ENCODE measurements around the gene SCRG1. TPM values are rescaled to one million over a fixed set of nuclear protein-coding genes. Genes with fewer than 3 reads are reported as not detected.

Gene SCRG1
- total RNA-seq, 2 experiments from 2014 or later: not detected

GRCh38 chr4:173414456-173414855, 15.5 kb upstream of the SCRG1 start:
- ChIA-PET CTCF (interaction anchor here (0.6 to 1.5 kb wide), 2 partner anchors 76 to 108 kb away, joined by 3 read pairs; no protein-coding TSS in a partner anchor), POLR2A (no interaction called here)

DNA sequence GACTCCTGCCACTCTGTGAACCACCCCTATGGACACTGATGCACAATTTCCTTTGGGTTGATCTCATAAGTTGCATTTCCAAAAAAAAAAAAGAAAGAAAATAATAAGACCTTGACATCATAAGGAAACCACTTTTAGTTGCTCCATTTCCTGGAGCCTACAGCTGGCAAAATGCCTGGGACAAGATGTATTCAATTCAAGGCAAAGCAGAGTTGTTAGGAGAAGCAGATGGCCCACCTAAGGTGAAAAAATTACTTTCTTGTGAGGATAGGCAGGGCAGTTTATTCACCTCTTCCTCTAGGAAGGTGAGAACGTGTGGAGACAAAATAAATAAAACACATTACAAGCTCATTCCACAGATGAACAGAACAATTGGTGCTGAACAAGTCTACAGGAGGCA, 14.1 kb upstream of the SCRG1 start:
- ChIA-PET CTCF (interaction anchor here (1.4 to 1.5 kb wide), 2 partner anchors 107 to 400 kb away, joined by 3 read pairs; no protein-coding TSS in a partner anchor), POLR2A (interaction anchor here (0.7 to 1.0 kb wide), 2 partner anchors 11 to 79 kb away, joined by 3 to 4 read pairs; no protein-coding TSS in a partner anchor)

- ChIA-PET POLR2A (no interaction called here), CTCF (interaction anchor here (1.2 kb wide), 1 partner anchor 80 kb away, joined by 3 read pairs; no protein-coding TSS in a partner anchor)
Measured at GRCh38 chr4:173411106-173411693, 12.3 kb upstream of the SCRG1 start.

GRCh38 chr4:173410079-173410478, 11.2 kb upstream of the SCRG1 start:
- POLR2A ChIA-PET: no interaction called here
- CTCF ChIA-PET: interaction anchor here (1.2 to 1.6 kb wide), 2 partner anchors 11 to 13 kb away, joined by 3 to 4 read pairs; no protein-coding TSS in a partner anchor

DNA sequence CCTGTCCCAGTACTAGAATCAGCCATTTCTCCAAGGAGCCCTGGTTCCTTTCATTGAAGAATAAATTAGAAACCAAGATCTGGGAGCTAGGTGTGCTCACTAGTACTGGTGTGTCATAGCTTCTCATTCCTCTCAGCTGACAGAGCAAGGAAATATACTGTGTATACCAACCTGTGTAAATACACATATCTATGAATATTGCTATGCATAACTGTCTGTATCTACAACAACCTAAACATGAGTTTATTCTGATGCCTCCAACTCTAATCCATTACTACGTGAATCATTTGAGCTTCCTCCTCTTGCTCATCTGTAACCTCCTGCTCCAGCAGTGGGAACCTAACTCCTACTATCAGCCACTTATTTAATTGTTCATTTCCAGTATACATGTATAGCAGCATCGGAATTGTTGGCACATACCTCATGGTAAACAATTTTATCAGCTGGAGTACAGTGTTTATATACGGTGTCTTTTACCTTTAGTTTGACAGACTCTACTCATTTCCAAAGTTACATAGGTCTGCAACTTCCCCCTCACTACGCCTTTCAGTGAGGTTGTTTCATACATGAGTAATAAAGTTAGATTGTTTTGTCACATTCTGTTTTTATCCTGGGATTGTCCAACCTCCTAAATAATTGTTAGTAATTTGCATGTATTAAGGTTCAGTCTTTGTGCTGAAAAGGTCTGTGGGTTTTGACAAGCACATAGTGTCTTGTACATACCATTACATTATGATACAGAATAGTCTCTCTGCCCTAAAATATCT, 7.1 kb upstream of the SCRG1 start:
- POLR2A ChIA-PET: no interaction called here

DNA sequence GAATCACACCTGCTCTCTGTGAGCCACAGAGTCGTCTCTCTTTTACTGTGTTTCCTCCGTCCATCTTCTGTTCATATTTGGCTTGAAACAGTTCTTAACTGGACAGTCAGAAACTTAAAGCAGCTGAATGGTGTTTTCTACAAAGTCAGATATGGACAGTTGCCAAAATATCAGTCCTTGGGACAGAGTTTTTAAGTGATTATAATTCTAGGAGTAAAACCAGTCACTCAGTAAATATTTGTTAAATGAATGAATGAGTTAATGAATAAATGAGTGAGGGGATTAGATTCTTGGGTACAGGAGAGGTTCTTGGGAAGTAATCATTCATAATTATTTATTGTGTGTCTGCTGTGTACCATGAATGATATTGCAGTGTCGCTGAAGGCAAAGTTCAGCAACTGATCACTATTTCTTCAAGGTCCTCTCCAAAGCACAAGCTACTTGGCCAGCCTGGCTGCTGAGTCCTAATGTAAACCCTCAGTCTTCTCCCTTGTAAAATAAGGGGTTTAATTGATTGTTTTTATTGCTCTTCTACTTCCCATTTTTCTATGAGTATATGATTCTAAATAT, 5.5 kb upstream of the SCRG1 start:
- ChIA-PET POLR2A (no interaction called here), CTCF (no interaction called here)

More for the DNA sequence above, 7.1 kb upstream of the SCRG1 start:
- CTCF ChIA-PET: no interaction called here

- CTCF ChIA-PET: interaction anchor here (2.1 kb wide), 1 partner anchor 18 kb away, joined by 5 read pairs; no protein-coding TSS in a partner anchor
Measured at GRCh38 chr4:173403051-173403450, 4.1 kb upstream of the SCRG1 start.

GRCh38 chr4:173401063-173401462, 2.1 kb upstream of the SCRG1 start:
- POLR2A ChIA-PET: no interaction called here
- CTCF ChIA-PET: interaction anchor here (1.5 to 2.1 kb wide), 2 partner anchors 20 to 100 kb away, joined by 3 to 5 read pairs; no protein-coding TSS in a partner anchor

More at GRCh38 chr4:173403051-173403450, 4.1 kb upstream of the SCRG1 start:
- POLR2A ChIA-PET: no interaction called here

- ChIA-PET CTCF (no interaction called here), POLR2A (no interaction called here)
Measured at GRCh38 chr4:173398220-173398619, 696 bp downstream of the SCRG1 start.

DNA sequence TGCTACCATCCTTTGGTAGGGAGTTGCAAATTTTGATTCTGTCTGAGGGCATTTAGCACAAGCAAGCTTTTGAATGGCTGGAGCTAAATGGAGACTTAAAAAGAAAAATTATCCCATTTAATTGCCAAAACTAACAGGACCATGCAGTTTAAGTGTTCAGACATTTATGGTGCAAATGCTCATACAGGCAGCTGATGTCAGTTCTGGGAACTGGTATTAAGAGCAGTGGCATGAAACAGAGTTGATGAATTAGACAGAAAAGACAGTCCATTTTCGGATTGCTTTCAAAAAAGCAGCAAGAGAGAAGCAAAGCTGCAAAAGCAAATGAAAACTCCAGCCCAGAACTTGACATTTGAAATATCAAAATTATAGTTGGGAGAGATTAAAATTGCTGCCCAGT, 1.3 kb downstream of the SCRG1 start:
- ChIA-PET CTCF (interaction anchor here (2.1 kb wide), 1 partner anchor 13 kb away, joined by 4 read pairs; no protein-coding TSS in a partner anchor), POLR2A (no interaction called here)

GRCh38 chr4:173391701-173392100, 7.2 kb downstream of the SCRG1 start:
- POLR2A ChIA-PET: no interaction called here
- CTCF ChIA-PET: no interaction called here

DNA sequence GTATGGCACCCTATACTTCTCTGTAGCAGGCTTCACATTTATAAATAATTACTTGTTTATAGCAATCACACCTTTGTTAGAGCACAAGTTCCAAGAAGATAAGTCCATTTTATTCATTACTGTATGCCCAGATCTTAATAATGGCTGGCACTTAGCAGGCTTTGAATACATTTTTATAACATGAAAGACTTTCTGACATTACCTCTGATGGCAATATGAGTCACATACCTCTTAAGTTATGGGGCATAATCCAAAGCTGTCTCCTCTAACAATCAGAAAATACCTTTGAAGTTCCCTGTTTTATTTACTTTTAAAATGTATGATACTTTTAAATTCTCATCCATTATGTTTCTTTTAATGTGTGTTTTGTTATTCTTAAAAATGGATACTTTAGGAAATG, 12.2 kb downstream of the SCRG1 start:
- POLR2A ChIA-PET: no interaction called here
- CTCF ChIA-PET: no interaction called here

DNA sequence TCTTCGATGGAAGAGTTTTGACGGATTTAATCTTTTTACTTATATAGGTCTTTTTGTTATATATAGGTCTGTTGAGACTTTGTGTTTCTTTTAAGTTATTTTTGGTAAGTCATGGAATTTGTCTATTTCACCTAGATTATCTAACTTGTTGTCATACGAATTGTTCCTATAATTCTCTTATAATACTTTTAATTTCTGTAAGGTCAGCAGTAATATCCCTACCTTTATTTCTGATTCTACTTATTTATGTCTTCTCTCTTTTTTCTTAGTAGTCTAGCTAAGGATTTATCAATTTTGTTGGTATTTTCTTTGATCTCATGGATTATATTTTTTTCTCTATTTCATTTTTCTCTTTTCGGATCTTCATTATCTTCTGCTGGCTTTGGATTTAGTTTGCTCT, 16.6 kb downstream of the SCRG1 start:
- CTCF ChIA-PET: no interaction called here

DNA sequence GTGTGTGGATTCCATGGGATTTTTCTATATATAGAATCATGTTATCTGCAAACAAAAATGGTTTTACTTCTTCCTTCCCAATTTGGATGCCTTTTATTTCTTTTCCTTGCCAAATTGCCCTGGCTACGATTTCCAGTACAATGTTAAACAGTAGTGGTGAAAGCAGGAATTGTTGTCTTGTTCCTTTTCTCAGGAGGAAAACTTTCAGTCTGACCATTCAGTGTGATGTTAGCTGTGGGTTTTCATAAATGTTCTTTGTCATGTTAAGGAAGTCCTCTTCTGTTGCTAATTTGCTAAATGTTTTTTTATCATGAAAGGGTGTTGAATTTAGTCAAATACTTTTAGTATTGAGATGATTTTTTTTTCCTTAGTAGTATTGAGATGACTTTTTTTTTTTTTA, 17.3 kb downstream of the SCRG1 start:
- POLR2A ChIA-PET: no interaction called here
- CTCF ChIA-PET: no interaction called here

More for the DNA sequence above, 16.6 kb downstream of the SCRG1 start:
- POLR2A ChIA-PET: no interaction called here

GRCh38 chr4:173380987-173381386, 17.9 kb downstream of the SCRG1 start:
- POLR2A ChIA-PET: no interaction called here
- CTCF ChIA-PET: no interaction called here

- ChIA-PET POLR2A (no interaction called here), CTCF (no interaction called here)
Measured at GRCh38 chr4:173379929-173380328, 19.0 kb downstream of the SCRG1 start.

GRCh38 chr4:173374588-173374987, 24.3 kb downstream of the SCRG1 start:
- ChIA-PET CTCF (no interaction called here), POLR2A (no interaction called here)

DNA sequence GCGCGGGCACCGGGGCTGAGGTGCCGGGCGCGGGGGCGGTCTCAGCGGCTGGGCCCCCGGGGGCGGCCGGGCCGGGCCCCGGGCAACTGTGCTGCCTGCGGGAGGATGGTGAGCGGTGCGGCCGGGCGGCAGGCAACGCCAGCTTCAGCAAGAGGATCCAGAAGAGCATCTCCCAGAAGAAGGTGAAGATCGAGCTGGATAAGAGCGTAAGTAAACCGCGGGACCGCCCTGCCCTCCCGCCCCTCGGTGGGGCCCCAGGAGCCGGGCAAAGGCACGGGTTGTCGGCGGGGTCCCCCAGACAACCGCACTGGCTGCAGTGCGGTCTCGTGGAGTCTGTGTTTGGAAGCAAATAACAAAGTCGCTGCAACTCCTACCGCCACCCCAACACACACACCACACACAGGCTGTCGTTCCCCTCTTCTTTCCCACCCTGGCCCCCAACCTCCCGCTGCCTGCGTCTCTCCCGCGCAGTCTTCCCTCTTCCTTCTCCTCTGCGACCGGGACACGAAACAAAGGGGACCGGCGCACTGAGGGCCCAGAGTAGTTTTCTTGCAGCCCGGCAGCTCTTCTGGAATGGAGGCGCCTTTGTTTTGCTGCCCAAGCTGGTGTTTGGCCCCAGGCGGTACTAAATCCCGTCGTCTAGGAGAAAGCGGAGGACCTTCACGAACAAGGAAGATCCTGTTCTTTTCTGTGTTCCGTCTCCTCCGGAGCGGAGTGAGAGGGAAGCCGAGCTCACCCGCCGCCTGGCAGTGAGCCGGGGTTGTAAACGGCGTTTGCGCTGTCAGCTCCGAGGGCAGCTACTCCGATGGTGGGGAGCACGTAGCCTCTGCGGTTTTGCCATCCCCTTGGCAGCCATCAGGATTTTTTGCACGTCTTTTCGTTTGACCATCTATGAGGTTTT, 27.4 kb downstream of the SCRG1 start:
- POLR2A ChIA-PET: interaction anchor here (0.5 to 7.0 kb wide), 4 partner anchors 12 to 42 kb away, joined by 3 to 131 read pairs (median 7); partner anchors contain the start of gene HMGB2

More for the DNA sequence above, 27.4 kb downstream of the SCRG1 start:
- CTCF ChIA-PET: interaction anchor here (0.8 to 2.0 kb wide), 3 partner anchors 35 to 58 kb away, joined by 3 to 13 read pairs (median 4); partner anchors contain the start of gene HMGB2

All from activated CD8-positive, alpha-beta memory T cell treated with anti-CD3 and anti-CD28 coated beads for 36 hours (primary cell).